ENCODE results near the gene LRRC75A. TPM values are rescaled to one million over a fixed set of nuclear protein-coding genes. Genes with fewer than 3 reads are reported as not detected.

The LRRC75A gene
- total and polyA plus RNA-seq, 2 of the 13 experiments (the other 11 are each of a cell fraction or from before 2014, with no cell fraction given): 0.03 TPM; not detected in 1

DNA sequence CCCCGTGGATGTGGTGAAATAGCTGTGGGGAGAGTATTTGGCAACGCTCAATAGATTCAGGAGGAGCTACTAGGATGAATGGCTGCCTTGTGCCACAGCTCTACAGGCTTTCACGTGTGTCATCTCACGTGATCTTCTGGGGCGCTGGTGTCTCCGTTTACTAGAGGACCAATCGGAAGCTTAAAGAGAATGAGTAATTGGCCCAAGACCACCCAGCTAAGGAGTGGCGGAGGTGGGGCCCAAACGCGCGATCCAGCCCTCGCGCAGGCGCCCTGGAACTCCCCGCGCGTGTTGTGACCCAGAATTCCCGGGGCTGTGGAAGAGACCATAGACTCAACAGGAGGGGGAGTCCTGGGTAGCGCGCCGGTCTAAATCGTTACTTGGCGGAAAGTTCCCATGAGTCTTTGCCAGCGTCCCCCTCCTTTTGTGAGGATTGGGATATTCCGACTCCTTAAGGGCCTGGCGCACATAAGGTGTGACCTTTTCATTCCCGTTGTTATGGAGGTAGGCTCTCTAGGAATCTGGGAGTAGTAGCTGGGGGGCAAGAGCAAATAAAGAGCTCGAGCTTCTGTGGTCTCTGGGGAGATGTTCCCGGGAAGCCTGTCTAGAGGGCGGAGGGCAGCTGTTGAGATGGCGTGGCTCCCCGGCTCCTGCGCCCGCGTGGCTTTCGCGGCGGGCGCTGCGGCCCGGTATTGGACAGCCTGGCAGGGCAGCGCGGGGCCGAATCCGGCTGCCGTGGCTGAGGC, 53.3 kb downstream of the LRRC75A start (continued):
- TF ChIP-seq, protein P1, sequence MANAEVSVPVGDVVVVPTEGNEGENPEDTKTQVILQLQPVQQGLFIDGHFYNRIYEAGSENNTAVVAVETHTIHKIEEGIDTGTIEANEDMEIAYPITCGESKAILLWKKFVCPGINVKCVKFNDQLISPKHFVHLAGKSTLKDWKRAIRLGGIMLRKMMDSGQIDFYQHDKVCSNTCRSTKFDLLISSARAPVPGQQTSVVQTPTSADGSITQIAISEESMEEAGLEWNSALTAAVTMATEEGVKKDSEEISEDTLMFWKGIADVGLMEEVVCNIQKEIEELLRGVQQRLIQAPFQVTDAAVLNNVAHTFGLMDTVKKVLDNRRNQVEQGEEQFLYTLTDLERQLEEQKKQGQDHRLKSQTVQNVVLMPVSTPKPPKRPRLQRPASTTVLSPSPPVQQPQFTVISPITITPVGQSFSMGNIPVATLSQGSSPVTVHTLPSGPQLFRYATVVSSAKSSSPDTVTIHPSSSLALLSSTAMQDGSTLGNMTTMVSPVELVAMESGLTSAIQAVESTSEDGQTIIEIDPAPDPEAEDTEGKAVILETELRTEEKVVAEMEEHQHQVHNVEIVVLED (CRISPR knock-in tag; IDR thresholded peaks at IDR 0.05; ENCODE audit: borderline replicate concordance): no peak; the same call in 1 of the 2 replicates
- 0 out of 2 replicates have a peak, but pooled peaks have one; percentile 12 for TF ChIP-seq ZBTB38 (CRISPR knock-in tag; IDR thresholded peaks at IDR 0.05)
- peak; percentile 92 for TF ChIP-seq RBM39 (IDR thresholded peaks at IDR 0.05; ENCODE audit: low read depth, low read length, poor library complexity, severe bottlenecking)
- TF ChIP-seq KDM5A (IDR thresholded peaks at IDR 0.05; ENCODE audit: borderline replicate concordance, low read length): peak; percentile 74; the same call in 1 of the 2 replicates
- TF ChIP-seq ZBTB7B (CRISPR knock-in tag; IDR thresholded peaks at IDR 0.05): no peak
- 0 out of 2 replicates have a peak, but pooled peaks have one; percentile 42 for TF ChIP-seq PAF1 (CRISPR knock-in tag; IDR thresholded peaks at IDR 0.05)
- no peak for TF ChIP-seq ZNF3 (CRISPR knock-in tag; IDR thresholded peaks at IDR 0.05)
- TF ChIP-seq NFYC (CRISPR knock-in tag; IDR thresholded peaks at IDR 0.05): peak; percentile 77
- TF ChIP-seq, protein P2, sequence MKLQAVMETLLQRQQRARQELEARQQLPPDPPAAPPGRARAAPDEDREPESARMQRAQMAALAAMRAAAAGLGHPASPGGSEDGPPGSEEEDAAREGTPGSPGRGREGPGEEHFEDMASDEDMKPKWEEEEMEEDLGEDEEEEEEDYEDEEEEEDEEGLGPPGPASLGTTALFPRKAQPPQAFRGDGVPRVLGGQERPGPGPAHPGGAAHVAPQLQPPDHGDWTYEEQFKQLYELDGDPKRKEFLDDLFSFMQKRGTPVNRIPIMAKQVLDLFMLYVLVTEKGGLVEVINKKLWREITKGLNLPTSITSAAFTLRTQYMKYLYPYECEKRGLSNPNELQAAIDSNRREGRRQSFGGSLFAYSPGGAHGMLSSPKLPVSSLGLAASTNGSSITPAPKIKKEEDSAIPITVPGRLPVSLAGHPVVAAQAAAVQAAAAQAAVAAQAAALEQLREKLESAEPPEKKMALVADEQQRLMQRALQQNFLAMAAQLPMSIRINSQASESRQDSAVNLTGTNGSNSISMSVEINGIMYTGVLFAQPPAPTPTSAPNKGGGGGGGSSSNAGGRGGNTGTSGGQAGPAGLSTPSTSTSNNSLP (IDR thresholded peaks at IDR 0.05; ENCODE audit: low read depth, low read length): peak; percentile 52
- TF ChIP-seq CBX2 (IDR thresholded peaks at IDR 0.05; ENCODE audit: low read depth, low read length): no peak
- no peak for TF ChIP-seq CBX2 (CRISPR knock-in tag; IDR thresholded peaks at IDR 0.05; ENCODE audit: low read depth)
- peak; percentile 98 for TF ChIP-seq FOXK2 (IDR thresholded peaks at IDR 0.05)
- no peak for TF ChIP-seq SIN3B (IDR thresholded peaks at IDR 0.05; ENCODE audit: low read length)
- no peak for TF ChIP-seq NFE2L2 (IDR thresholded peaks at IDR 0.05; ENCODE audit: low read length)
- no peak for TF ChIP-seq ZNF253 (CRISPR knock-in tag; IDR thresholded peaks at IDR 0.05; ENCODE audit: borderline replicate concordance)
- 0 out of 2 replicates have a peak, but pooled peaks have one; percentile 47 for TF ChIP-seq NFE2L1 (CRISPR knock-in tag; IDR thresholded peaks at IDR 0.05; ENCODE audit: borderline replicate concordance)
- 0 out of 2 replicates have a peak, but pooled peaks have one; percentile 74 for TF ChIP-seq PCBP1 (IDR thresholded peaks at IDR 0.05; ENCODE audit: borderline replicate concordance, low read depth, low read length)
- TF ChIP-seq, protein P3, sequence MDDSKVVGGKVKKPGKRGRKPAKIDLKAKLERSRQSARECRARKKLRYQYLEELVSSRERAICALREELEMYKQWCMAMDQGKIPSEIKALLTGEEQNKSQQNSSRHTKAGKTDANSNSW (CRISPR knock-in tag; IDR thresholded peaks at IDR 0.05; ENCODE audit: borderline replicate concordance): no peak
- no peak; the same call in 1 of the 2 replicates for TF ChIP-seq ZSCAN12 (CRISPR knock-in tag; IDR thresholded peaks at IDR 0.05)
- TF ChIP-seq ZNF674 (CRISPR knock-in tag; IDR thresholded peaks at IDR 0.05; ENCODE audit: low read depth): no peak
- TF ChIP-seq, protein P4, sequence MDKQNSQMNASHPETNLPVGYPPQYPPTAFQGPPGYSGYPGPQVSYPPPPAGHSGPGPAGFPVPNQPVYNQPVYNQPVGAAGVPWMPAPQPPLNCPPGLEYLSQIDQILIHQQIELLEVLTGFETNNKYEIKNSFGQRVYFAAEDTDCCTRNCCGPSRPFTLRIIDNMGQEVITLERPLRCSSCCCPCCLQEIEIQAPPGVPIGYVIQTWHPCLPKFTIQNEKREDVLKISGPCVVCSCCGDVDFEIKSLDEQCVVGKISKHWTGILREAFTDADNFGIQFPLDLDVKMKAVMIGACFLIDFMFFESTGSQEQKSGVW (CRISPR knock-in tag; IDR thresholded peaks at IDR 0.05; ENCODE audit: borderline replicate concordance): no peak
- TF ChIP-seq ZNF550 (CRISPR knock-in tag; IDR thresholded peaks at IDR 0.05; ENCODE audit: borderline replicate concordance): no peak
- TF ChIP-seq PHF21A (CRISPR knock-in tag; IDR thresholded peaks at IDR 0.05): peak; percentile 32
- TF ChIP-seq ZNF350 (CRISPR knock-in tag; IDR thresholded peaks at IDR 0.05; ENCODE audit: borderline replicate concordance, low read depth): peak; percentile 48; the same call in 1 of the 2 replicates
- TF ChIP-seq TRIM24 (CRISPR knock-in tag; IDR thresholded peaks at IDR 0.05): no peak
- no peak for TF ChIP-seq TMF1 (CRISPR knock-in tag; IDR thresholded peaks at IDR 0.05; ENCODE audit: low read depth)
- no peak for TF ChIP-seq KLF15 (CRISPR knock-in tag; IDR thresholded peaks at IDR 0.05; ENCODE audit: borderline replicate concordance)
